ENCODE results near the gene NEDD4.

GRCh38 chr15:55863911-55864310, 129.5 kb downstream of the NEDD4 start:
- no peak for TF ChIP-seq EZH2 (IDR thresholded peaks at IDR 0.05; ENCODE audit: low read length)
- no peak for TF ChIP-seq CTCF (optimal IDR thresholded peaks at IDR 0.05 in 1 of 3, IDR thresholded peaks at IDR 0.05 in 1 of 3, conservative IDR thresholded peaks at IDR 0.05 in 1 of 3; ENCODE audit: extremely low read depth in 1 of 3, insufficient read depth in 2 of 3, low read length in 3 of 3)

Measured in keratinocyte (primary cell).